Lung (tissue), 12 donors: Measurements from ENCODE around the gene DPT. TPM values are rescaled to one million over a fixed set of nuclear protein-coding genes. Genes with fewer than 3 reads are reported as not detected.

Experiments used
- ATAC-seq: fragments of 200-7000 bp; cut with Tn5 transposase; one replicate; pipeline ENCODE4 v1.9.1; 2020; ENCODE audit warnings: moderate number of reproducible peaks; ENCODE audit not compliant: insufficient read depth, low FRiP score
- DNase-seq, 3 donors: peaks; one replicate each; pipeline ENCODE4 v3.0.0-alpha.2; 2013 to 2017
- H3K27ac ChIP-seq, 2 donors: one replicate each; pipeline ENCODE4 v1.5.1; 2013; ENCODE audit warnings: mild to moderate bottlenecking in 2 of 2, moderate library complexity in 2 of 2, control low read depth in 1 of 2, inconsistent platforms in 1 of 2, low read depth in 1 of 2, low read length in 1 of 2
- H3K27me3 ChIP-seq, 3 donors: one replicate each; pipeline ENCODE4 v1.5.1; 2013; ENCODE audit warnings: low read length in 2 of 3; ENCODE audit not compliant: control insufficient read depth in 3 of 3, insufficient read depth in 3 of 3
- H3K36me3 ChIP-seq, 4 donors: one replicate each; pipeline ENCODE4 v1.5.1; 2013; ENCODE audit warnings: low read length in 4 of 4, mild to moderate bottlenecking in 1 of 4, moderate library complexity in 1 of 4; ENCODE audit not compliant: control insufficient read depth in 4 of 4, insufficient read depth in 4 of 4
- H3K4me1 ChIP-seq, 5 donors: one replicate each; pipeline ENCODE4 v1.5.1; 2013; ENCODE audit warnings: low read length in 5 of 5, mild to moderate bottlenecking in 2 of 5, moderate library complexity in 1 of 5; ENCODE audit not compliant: control insufficient read depth in 5 of 5, insufficient read depth in 5 of 5
- H3K4me3 ChIP-seq: one replicate; pipeline ENCODE4 v1.5.1; 2013; ENCODE audit warnings: mild to moderate bottlenecking, control low read depth, moderate library complexity
- H3K9ac ChIP-seq, 2 donors: one replicate each; pipeline ENCODE4 v1.5.1; 2013; ENCODE audit warnings: low read length in 2 of 2, control low read depth in 1 of 2; ENCODE audit not compliant: insufficient read depth in 1 of 2
- H3K9me3 ChIP-seq, 4 donors: one replicate each; pipeline ENCODE4 v1.5.1; 2013; ENCODE audit warnings: low read length in 3 of 4, mild to moderate bottlenecking in 1 of 4, moderate library complexity in 1 of 4; ENCODE audit not compliant: control insufficient read depth in 4 of 4, insufficient read depth in 3 of 4
- CTCF ChIP-seq: IDR thresholded peaks from 2 replicates; pipeline ENCODE4 v1.5.1; 2012; ENCODE audit warnings: mild to moderate bottlenecking; ENCODE audit errors: control extremely low read depth, extremely low read depth
- WGBS, 2 donors: extraction: QIAGEN DNeasy Blood & Tissue Kit; methylation state at CpG; one replicate each; pipeline ENCODE4 v1.1.7; 2013; 5-methylcytosine and 5-hydroxymethylcytosine counted together
- polyA plus RNA-seq, 2 donors: library from polyadenylated mRNA; stranded (reverse); fragments of 200-250 nt; gene quantifications; one replicate each; pipeline ENCODE4 v1.2.1, GENCODE V29; 2013
- total RNA-seq, 2 donors: library from RNA; depleted of rRNA in 1 of 2; stranded (reverse); fragments of >200 nt in 1 of 2; gene quantifications; one replicate each; pipeline ENCODE4 v1.2.1, GENCODE V29; 2014 to 2021
- donor health status: control.
- donor health status: control.
- donor health status: Bipolar disorder and iron deficiency.
- donor health status: healthy.
- donor health status: DM: yes; HTN: yes; CAD: no.

Gene DPT
- total and polyA plus RNA-seq, 4 donors, result 3.9 to 9.5 (median 6.4) TPM

- Histone ChIP-seq H3K9me3 (no peaks in the 10 kb centered on the region), H3K9ac (no peak overlapping the region), H3K4me1 (peaks cover 0 to 40% (median 9%) of the 10 kb centered on the region in 5 donors), H3K27ac (no peak overlapping the region), H3K27me3 (no peaks in the 10 kb centered on the region), H3K36me3 (no peaks in the 10 kb centered on the region), H3K4me3 (no peak overlapping the region)
- TF ChIP-seq CTCF, result no peak
- no peak for ATAC-seq
- 82 to 84% methylated on average over 1 of the region's 1 CpG for WGBS, 2 donors
- DNase-seq, result peak in 2 of 3 donors; percentile 27 to 39
Observed at GRCh38 chr1:168734946-168735345, 5.9 kb upstream of the DPT start.

- no peak for TF ChIP-seq CTCF
- Histone ChIP-seq H3K27me3 (no peaks in the 10 kb centered on the region), H3K9me3 (no peaks in the 10 kb centered on the region), H3K27ac (no peak overlapping the region), H3K4me3 (no peak overlapping the region), H3K36me3 (no peaks in the 10 kb centered on the region), H3K9ac (no peak overlapping the region), H3K4me1 (peaks cover 0 to 43% (median 9%) of the 10 kb centered on the region in 5 donors)
- DNase-seq (no peak), ATAC-seq (no peak)
- WGBS, 2 donors, result 69 to 79% methylated on average over 3 of the region's 3 CpGs
Observed at GRCh38 chr1:168734271-168734670, 5.3 kb upstream of the DPT start.

GRCh38 chr1:168733241-168733640 is 4.2 kb upstream of the DPT start:
- ATAC-seq (no peak), DNase-seq (no peak)
- no peak overlapping the region for H3K9ac ChIP-seq
- no peaks in the 10 kb centered on the region for H3K27me3 ChIP-seq
- H3K4me3 ChIP-seq, result no peak overlapping the region
- 95 to 96% methylated on average over 4 of the region's 4 CpGs for WGBS, 2 donors
- no peak overlapping the region for H3K27ac ChIP-seq
- peaks cover 0 to 46% (median 9%) of the 10 kb centered on the region in 5 donors for H3K4me1 ChIP-seq
- H3K9me3 ChIP-seq, result no peaks in the 10 kb centered on the region
- TF ChIP-seq CTCF, result no peak
- H3K36me3 ChIP-seq, result no peaks in the 10 kb centered on the region

GRCh38 chr1:168732736-168733135 is 3.7 kb upstream of the DPT start:
- no peaks in the 10 kb centered on the region for H3K27me3 ChIP-seq
- no peak overlapping the region for H3K9ac ChIP-seq
- H3K9me3 ChIP-seq, result no peaks in the 10 kb centered on the region
- no peak for TF ChIP-seq CTCF
- no peak overlapping the region for H3K4me3 ChIP-seq
- H3K36me3 ChIP-seq, result no peaks in the 10 kb centered on the region
- no peak for DNase-seq
- H3K4me1 ChIP-seq, result peaks cover 0 to 41% (median 5%) of the 10 kb centered on the region in 5 donors
- H3K27ac ChIP-seq, result no peak overlapping the region
- ATAC-seq, result no peak
- 90 to 95% methylated on average over 6 of the region's 6 CpGs for WGBS, 2 donors
